ENCODE data around the gene RBM10. TPM values are rescaled to one million over a fixed set of nuclear protein-coding genes. Genes with fewer than 3 reads are reported as not detected.

Gene RBM10
- total RNA-seq, 1 experiment from 2014 or later, result 56.9 TPM

DNA sequence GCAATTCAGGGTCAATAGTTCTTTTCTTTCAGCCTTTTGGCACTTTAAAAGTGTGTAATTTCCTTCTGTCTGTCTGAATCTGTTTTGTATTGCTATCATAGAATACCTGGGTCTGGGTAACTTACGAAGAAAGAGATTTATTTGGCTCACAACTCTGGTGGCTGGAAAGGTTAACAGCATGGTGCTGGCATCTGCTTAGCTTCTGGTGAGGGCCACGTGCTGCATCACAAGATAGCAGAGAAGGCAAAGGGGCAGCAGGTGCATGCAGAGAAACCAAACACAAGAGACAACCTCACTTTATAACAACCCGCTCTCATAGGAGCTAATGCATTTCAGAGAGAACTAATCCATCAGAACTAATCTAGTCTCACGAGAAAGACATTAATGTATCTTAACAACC is 48.0 kb upstream of the RBM10 start:
- no peaks in the 10 kb centered on the region for H3K9me3 ChIP-seq (ENCODE audit: control insufficient read depth in 1 of 2, insufficient read depth in 1 of 2, low read depth in 1 of 2, low read length in 2 of 2)
- no peak overlapping the region for H3K4me2 ChIP-seq (ENCODE audit: low read length)
- DNase-seq (ENCODE audit: low read depth, low spot score), result no peak
- BruUV-seq (replicated peaks), result no TSS peak
- no peaks in the 10 kb centered on the region for H3K27me3 ChIP-seq (ENCODE audit: insufficient read depth, low read length)
- no peak for TF ChIP-seq EGR1 (IDR thresholded peaks at IDR 0.05; ENCODE audit: low read depth)
- TF ChIP-seq JUND (IDR thresholded peaks at IDR 0.05), result no peak
- TF ChIP-seq, protein P1, sequence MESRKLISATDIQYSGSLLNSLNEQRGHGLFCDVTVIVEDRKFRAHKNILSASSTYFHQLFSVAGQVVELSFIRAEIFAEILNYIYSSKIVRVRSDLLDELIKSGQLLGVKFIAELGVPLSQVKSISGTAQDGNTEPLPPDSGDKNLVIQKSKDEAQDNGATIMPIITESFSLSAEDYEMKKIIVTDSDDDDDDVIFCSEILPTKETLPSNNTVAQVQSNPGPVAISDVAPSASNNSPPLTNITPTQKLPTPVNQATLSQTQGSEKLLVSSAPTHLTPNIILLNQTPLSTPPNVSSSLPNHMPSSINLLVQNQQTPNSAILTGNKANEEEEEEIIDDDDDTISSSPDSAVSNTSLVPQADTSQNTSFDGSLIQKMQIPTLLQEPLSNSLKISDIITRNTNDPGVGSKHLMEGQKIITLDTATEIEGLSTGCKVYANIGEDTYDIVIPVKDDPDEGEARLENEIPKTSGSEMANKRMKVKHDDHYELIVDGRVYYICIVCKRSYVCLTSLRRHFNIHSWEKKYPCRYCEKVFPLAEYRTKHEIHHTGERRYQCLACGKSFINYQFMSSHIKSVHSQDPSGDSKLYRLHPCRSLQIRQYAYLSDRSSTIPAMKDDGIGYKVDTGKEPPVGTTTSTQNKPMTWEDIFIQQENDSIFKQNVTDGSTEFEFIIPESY (IDR thresholded peaks at IDR 0.05; ENCODE audit: extremely low read depth, insufficient replicate concordance, low read length), result no peak
- TF ChIP-seq SP1 (IDR thresholded peaks at IDR 0.05; ENCODE audit: low read depth), result no peak
- TF ChIP-seq ELF1 (IDR thresholded peaks at IDR 0.05; ENCODE audit: borderline replicate concordance, low read depth), result no peak
- TF ChIP-seq, protein P2, sequence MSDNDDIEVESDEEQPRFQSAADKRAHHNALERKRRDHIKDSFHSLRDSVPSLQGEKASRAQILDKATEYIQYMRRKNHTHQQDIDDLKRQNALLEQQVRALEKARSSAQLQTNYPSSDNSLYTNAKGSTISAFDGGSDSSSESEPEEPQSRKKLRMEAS (IDR thresholded peaks at IDR 0.05), result no peak
- no peak for TF ChIP-seq ZFX (IDR thresholded peaks at IDR 0.05)
- POLR2A ChIA-PET, result no interaction called here
- H3K9me2 ChIP-seq (ENCODE audit: insufficient read depth), result no peaks in the 10 kb centered on the region
- H3K4me3 ChIP-seq (replicated peaks in 1 of 2; ENCODE audit: low read depth in 1 of 2, low read length in 2 of 2), result no peak overlapping the region
- intact Hi-C loops (cut with micrococcal nuclease), result loop anchor here (10.0 kb wide), 2 partner anchors 342 to 452 kb away; partner anchors contain the start of gene SLC9A7
- H3K36me3 ChIP-seq (ENCODE audit: control insufficient read depth in 1 of 2, insufficient read depth in 2 of 2, low read length in 2 of 2), result no peaks in the 10 kb centered on the region
- no peak overlapping the region for H3K27ac ChIP-seq (ENCODE audit: low read depth, low read length)
- H4K20me1 ChIP-seq (ENCODE audit: insufficient read depth), result no peaks in the 10 kb centered on the region
- no peaks in the 10 kb centered on the region for H3K79me2 ChIP-seq (ENCODE audit: insufficient read depth, low read length)
- H3K4me1 ChIP-seq (ENCODE audit: control insufficient read depth in 1 of 2, insufficient read depth in 2 of 2, low read length in 2 of 2), result no peaks in the 10 kb centered on the region
- CTCF ChIA-PET, result no interaction called here
- RAD21 ChIA-PET (ENCODE audit: low non-redundant PET in 1 of 2, low total read pairs in 2 of 2, uncharacterized antibody in 2 of 2, unreplicated experiment in 2 of 2), result no interaction called here
- no peak overlapping the region for H2AFZ ChIP-seq (ENCODE audit: low read depth, low read length, poor library complexity, severe bottlenecking)
- ATAC-seq, result no peak
- no peak overlapping the region for H3K9ac ChIP-seq (ENCODE audit: low read length)

DNA sequence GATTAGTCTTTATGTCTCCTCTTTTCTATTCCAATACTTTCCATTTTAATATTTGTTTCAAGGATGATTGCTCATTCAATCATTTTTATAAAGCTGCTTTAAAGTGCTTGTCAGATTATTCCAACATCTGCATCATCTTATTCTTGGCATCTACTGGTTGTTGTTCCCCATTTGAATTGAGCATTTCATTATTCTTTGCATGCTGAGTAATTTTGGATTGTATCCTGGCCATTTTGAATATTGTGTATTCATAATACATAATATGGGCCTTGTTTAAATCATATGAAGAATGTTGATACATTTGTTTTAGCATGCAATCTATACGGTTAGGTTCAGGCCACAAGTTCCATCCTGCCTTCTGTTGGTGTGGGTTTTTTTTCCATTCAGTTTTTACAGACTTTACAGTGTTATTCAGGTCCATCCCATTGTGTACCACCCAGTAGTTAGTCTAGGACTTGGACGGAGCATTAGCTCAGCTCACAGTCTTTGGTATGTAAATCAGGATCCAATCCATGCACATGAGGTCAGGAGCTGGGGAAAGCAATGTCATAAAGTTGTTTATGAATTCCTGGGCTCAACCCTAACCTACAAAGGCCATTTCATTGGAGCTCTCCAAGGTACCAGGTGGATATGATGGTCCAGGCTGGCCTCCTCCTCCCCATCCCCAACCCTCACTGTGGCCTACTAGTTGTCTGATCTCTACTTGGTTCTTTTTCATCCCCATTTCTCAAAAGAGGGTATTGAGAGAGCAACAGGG is 46.5 kb upstream of the RBM10 start:
- no peak for TF ChIP-seq YY1 (IDR thresholded peaks at IDR 0.05; ENCODE audit: extremely low read depth, insufficient replicate concordance, low read depth, low read length)
- TF ChIP-seq, protein P3, sequence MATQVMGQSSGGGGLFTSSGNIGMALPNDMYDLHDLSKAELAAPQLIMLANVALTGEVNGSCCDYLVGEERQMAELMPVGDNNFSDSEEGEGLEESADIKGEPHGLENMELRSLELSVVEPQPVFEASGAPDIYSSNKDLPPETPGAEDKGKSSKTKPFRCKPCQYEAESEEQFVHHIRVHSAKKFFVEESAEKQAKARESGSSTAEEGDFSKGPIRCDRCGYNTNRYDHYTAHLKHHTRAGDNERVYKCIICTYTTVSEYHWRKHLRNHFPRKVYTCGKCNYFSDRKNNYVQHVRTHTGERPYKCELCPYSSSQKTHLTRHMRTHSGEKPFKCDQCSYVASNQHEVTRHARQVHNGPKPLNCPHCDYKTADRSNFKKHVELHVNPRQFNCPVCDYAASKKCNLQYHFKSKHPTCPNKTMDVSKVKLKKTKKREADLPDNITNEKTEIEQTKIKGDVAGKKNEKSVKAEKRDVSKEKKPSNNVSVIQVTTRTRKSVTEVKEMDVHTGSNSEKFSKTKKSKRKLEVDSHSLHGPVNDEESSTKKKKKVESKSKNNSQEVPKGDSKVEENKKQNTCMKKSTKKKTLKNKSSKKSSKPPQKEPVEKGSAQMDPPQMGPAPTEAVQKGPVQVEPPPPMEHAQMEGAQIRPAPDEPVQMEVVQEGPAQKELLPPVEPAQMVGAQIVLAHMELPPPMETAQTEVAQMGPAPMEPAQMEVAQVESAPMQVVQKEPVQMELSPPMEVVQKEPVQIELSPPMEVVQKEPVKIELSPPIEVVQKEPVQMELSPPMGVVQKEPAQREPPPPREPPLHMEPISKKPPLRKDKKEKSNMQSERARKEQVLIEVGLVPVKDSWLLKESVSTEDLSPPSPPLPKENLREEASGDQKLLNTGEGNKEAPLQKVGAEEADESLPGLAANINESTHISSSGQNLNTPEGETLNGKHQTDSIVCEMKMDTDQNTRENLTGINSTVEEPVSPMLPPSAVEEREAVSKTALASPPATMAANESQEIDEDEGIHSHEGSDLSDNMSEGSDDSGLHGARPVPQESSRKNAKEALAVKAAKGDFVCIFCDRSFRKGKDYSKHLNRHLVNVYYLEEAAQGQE (IDR thresholded peaks at IDR 0.05; ENCODE audit: low read depth), result peak; percentile 34
- H3K9ac ChIP-seq (ENCODE audit: low read length), result no peak overlapping the region
- intact Hi-C loops (cut with micrococcal nuclease), result loop anchor here (10.0 kb wide), 2 partner anchors 344 to 454 kb away; partner anchors contain the start of gene SLC9A7
- H3K27ac ChIP-seq (ENCODE audit: low read depth, low read length), result no peak overlapping the region
- H3K79me2 ChIP-seq (ENCODE audit: insufficient read depth, low read length), result no peaks in the 10 kb centered on the region
- no peaks in the 10 kb centered on the region for H3K4me1 ChIP-seq (ENCODE audit: control insufficient read depth in 1 of 2, insufficient read depth in 2 of 2, low read length in 2 of 2)
- no peak overlapping the region for H2AFZ ChIP-seq (ENCODE audit: low read depth, low read length, poor library complexity, severe bottlenecking)
- H3K9me3 ChIP-seq (ENCODE audit: control insufficient read depth in 1 of 2, insufficient read depth in 1 of 2, low read depth in 1 of 2, low read length in 2 of 2), result no peaks in the 10 kb centered on the region
- DNase-seq (ENCODE audit: low read depth, low spot score) (no peak), ATAC-seq (no peak)
- no peaks in the 10 kb centered on the region for H4K20me1 ChIP-seq (ENCODE audit: insufficient read depth)
- no peak overlapping the region for H3K4me3 ChIP-seq (replicated peaks in 1 of 2; ENCODE audit: low read depth in 1 of 2, low read length in 2 of 2)
- ChIA-PET POLR2A (no interaction called here), CTCF (no interaction called here), RAD21 (ENCODE audit: low non-redundant PET in 1 of 2, low total read pairs in 2 of 2, uncharacterized antibody in 2 of 2, unreplicated experiment in 2 of 2) (no interaction called here)
- H3K36me3 ChIP-seq (ENCODE audit: control insufficient read depth in 1 of 2, insufficient read depth in 2 of 2, low read length in 2 of 2), result no peaks in the 10 kb centered on the region
- H3K9me2 ChIP-seq (ENCODE audit: insufficient read depth), result no peaks in the 10 kb centered on the region
- no peaks in the 10 kb centered on the region for H3K27me3 ChIP-seq (ENCODE audit: insufficient read depth, low read length)
- no peak overlapping the region for H3K4me2 ChIP-seq (ENCODE audit: low read length)
- no TSS peak for BruUV-seq (replicated peaks)
